GM12892 (cell line): ENCODE measurements around the gene SMAD9.

ENCODE experiments used
- POLR2A ChIP-seq: IDR thresholded peaks from 2 replicates; pipeline ENCODE4 v1.6.1; 2011; ENCODE audit warnings: low read depth, low read length, control low read depth
- POLR2AphosphoS5 ChIP-seq: IDR thresholded peaks from 2 replicates; pipeline ENCODE4 v1.6.1; 2011; ENCODE audit warnings: low read depth, low read length, control low read depth
- TAF1 ChIP-seq: IDR thresholded peaks from 2 replicates; pipeline ENCODE4 v1.6.1; 2011; ENCODE audit warnings: low read depth, mild to moderate bottlenecking, control low read depth, low read length, borderline replicate concordance

- TF ChIP-seq POLR2A: no peak
- TF ChIP-seq POLR2AphosphoS5: no peak
- no peak for TF ChIP-seq TAF1
Observed at GRCh38 chr13:36950330-36950729, 30.3 kb upstream of the SMAD9 start.
